ENCODE measurements around the gene PTPRN2.

GRCh38 chr7:158065340-158065739, 522.3 kb downstream of the PTPRN2 start:
- no peak for TF ChIP-seq FOXA1 (IDR thresholded peaks at IDR 0.05)
- TF ChIP-seq CTBP1 (IDR thresholded peaks at IDR 0.05; ENCODE audit: borderline replicate concordance), result no peak
- TF ChIP-seq NFRKB (IDR thresholded peaks at IDR 0.05), result no peak
- no peak for TF ChIP-seq ZNF384 (IDR thresholded peaks at IDR 0.05)
